ENCODE measurements around the gene GPER1.
A peak's percentile ranks its signal among the peaks of the same experiment; 100 is the strongest.

Gene GPER1

DNA sequence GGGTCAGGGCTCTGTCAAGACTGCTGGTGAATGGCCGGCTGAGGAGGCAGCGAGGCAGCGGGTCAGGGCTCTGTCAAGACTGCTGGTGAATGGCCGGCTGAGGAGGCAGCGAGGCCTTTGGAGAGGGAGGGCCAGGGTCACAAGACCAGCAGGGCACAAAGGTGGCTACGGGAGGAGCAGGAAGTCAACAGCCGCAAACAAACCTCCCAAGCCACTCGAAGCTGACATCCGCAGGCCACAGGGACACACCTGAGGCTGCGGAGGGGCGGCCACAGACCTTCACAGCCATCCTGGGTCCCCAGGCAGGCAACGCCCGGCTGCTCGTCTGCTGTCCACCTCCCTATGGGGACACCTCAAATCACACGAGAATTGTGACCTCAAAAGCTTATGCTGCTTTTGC lies 8.9 kb upstream of the GPER1 start:
- in situ Hi-C loops (cut with HindIII; ENCODE audit: low sequenced_read_pairs), result no loop called here
- DNase-seq (ENCODE audit: low read depth, low spot score), result no peak
- no peak overlapping the region for H3K4me3 ChIP-seq (ENCODE audit: low read depth, low read length)
- TF ChIP-seq, protein P1, sequence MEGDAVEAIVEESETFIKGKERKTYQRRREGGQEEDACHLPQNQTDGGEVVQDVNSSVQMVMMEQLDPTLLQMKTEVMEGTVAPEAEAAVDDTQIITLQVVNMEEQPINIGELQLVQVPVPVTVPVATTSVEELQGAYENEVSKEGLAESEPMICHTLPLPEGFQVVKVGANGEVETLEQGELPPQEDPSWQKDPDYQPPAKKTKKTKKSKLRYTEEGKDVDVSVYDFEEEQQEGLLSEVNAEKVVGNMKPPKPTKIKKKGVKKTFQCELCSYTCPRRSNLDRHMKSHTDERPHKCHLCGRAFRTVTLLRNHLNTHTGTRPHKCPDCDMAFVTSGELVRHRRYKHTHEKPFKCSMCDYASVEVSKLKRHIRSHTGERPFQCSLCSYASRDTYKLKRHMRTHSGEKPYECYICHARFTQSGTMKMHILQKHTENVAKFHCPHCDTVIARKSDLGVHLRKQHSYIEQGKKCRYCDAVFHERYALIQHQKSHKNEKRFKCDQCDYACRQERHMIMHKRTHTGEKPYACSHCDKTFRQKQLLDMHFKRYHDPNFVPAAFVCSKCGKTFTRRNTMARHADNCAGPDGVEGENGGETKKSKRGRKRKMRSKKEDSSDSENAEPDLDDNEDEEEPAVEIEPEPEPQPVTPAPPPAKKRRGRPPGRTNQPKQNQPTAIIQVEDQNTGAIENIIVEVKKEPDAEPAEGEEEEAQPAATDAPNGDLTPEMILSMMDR (IDR thresholded peaks at IDR 0.05; ENCODE audit: low read depth, low read length), result no peak

DNA sequence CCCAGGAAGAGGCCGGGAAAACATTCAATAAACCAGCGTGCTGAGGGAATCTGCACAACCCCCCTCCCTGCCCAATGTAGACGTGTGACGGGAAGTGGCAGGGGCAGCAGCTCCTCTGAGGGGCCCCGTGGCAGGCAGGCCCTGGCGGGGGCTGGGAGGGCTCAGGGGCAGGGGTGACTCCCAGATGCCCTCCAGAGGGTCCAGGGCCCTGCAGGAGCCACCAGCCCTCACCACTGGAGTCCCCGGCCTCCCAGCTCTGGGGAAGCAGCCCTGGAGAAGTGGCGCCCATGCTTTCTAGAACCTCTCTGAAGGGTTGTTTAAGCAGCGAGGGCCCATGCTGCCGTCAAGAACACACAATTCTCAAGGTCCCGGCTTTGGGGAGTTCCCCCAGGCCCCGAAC lies 8.4 kb upstream of the GPER1 start:
- TF ChIP-seq, protein P1 (IDR thresholded peaks at IDR 0.05; ENCODE audit: low read depth, low read length), result no peak
- in situ Hi-C loops (cut with HindIII; ENCODE audit: low sequenced_read_pairs), result no loop called here
- DNase-seq (ENCODE audit: low read depth, low spot score), result no peak

DNA sequence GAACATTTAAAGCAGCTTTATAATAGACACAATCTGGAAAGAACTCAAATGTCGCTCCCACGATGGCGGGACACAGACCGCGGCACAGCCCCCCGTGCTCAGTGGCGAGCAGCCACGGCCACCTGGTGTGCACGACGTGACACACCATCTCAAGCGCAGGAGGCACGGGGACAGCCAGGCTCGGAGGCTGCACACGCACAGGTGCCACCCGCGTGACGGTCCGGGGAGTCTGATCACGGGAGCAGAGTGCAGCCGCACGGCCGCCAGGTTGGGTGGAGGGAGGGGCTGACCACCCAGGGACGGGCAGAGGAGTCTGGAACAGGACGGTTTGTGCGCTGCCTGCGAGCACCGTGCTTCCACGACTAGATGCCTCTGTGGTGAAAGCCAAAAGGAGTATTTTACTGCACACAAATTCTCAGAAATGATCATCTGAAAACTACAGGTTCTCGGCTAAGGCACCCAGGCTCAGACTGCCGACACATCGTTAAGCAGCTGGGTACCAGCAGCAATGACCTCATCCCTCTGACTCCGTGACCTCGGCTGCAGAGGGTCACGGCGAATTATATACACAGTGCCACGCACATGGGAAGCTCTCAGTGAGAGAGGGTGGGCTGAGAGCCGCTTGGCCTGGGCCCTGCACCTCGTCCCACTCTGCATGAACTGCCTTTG lies 7.5 kb upstream of the GPER1 start:
- DNase-seq (ENCODE audit: low read depth, low spot score), result no peak
- H3K4me3 ChIP-seq (ENCODE audit: low read depth, low read length), result no peak overlapping the region
- in situ Hi-C loops (cut with HindIII; ENCODE audit: low sequenced_read_pairs), result no loop called here
- TF ChIP-seq, protein P1 (IDR thresholded peaks at IDR 0.05; ENCODE audit: low read depth, low read length), result no peak

More for the DNA sequence above, 8.4 kb upstream of the GPER1 start:
- H3K4me3 ChIP-seq (ENCODE audit: low read depth, low read length), result no peak overlapping the region

DNA sequence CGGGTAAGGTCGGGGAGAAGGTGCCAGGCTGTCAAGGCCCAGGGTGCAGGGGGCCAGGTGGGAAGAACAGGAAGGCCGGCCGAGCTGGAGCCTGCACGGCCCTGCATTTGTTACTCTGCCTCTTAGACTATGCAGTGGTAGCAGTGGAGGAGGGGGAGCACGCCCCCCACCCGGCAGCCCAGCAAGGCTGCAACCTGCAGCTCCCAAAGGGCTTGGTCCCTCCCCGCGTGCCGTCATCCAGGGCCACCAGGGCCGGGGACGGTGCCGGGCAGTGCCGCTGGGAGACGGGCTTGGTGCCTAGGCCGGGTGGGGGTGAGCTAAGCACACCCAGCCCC lies 7.0 kb upstream of the GPER1 start:
- TF ChIP-seq, protein P1 (IDR thresholded peaks at IDR 0.05; ENCODE audit: low read depth, low read length), result no peak
- no peak for DNase-seq (ENCODE audit: low read depth, low spot score)
- in situ Hi-C loops (cut with HindIII; ENCODE audit: low sequenced_read_pairs), result no loop called here
- H3K4me3 ChIP-seq (ENCODE audit: low read depth, low read length), result no peak overlapping the region

DNA sequence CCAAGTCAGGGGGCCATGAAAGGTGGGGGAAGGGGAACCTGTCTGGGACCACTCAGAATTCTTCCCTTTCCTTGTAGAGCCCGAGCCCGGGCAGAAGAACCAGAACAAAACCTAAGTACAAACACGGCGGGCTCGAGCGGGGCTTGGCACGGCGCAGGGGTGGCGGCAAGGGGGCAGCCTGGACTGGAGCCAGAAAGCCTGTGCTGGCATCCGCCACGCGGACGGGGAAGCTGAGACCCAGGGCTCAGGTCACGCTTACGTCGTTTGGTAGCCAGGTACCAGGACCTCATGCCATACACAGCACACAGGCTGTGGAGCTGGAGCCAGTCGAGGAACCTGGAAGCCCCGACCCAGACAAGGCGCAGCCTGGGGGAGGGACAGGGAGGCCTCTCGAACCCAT lies 6.6 kb upstream of the GPER1 start:
- H3K4me3 ChIP-seq (ENCODE audit: low read depth, low read length), result no peak overlapping the region
- in situ Hi-C loops (cut with HindIII; ENCODE audit: low sequenced_read_pairs), result no loop called here
- DNase-seq (ENCODE audit: low read depth, low spot score), result no peak
- TF ChIP-seq, protein P1 (IDR thresholded peaks at IDR 0.05; ENCODE audit: low read depth, low read length), result no peak

DNA sequence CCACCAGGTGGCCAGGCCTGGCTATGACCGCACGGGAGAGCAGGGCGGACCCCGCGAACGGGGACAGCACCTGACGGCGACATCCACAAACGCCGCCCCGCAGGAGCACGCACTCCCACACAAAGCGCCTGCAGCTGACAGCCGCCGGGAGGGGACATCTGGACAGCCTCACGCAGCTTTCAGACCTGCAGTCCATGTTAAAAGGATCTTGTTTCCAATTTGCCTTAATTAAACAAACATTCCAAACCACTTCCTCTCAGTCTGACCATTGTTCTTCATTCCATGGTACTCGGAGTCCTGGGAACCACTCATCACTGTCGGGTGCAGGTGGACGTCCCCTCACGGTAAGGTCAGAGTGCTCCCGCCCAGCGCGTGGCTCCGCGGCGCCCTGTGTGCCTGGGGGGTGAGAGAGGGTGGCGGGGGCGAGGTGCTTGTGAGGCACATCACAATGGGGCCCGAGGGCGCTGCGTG lies 5.9 kb upstream of the GPER1 start:
- in situ Hi-C loops (cut with HindIII; ENCODE audit: low sequenced_read_pairs), result no loop called here
- peak; percentile 47 for DNase-seq (ENCODE audit: low read depth, low spot score)
- TF ChIP-seq, protein P1 (IDR thresholded peaks at IDR 0.05; ENCODE audit: low read depth, low read length), result no peak
- H3K4me3 ChIP-seq (ENCODE audit: low read depth, low read length), result no peak overlapping the region
